ENCODE results near the gene TMEM95.
A peak's percentile ranks its signal among the peaks of the same experiment; 100 is the strongest.
"Not testable (repeated sequence)": the region's sequence is repeated elsewhere in the genome, so short reads cannot be mapped to it uniquely, and the experiment has no call there.

TMEM95 gene

GRCh38 chr17:7322520-7323194, 32.3 kb upstream of the TMEM95 start:
- DNase-seq, result no peak

GRCh38 chr17:7323731-7324437, 31.1 kb upstream of the TMEM95 start:
- peak in 6 of 56 donors; percentile 3 to 40 (median 16) for DNase-seq

GRCh38 chr17:7324438-7324779, 30.5 kb upstream of the TMEM95 start:
- no peak for DNase-seq

- no peak for DNase-seq
Measured at GRCh38 chr17:7325031-7325528, 29.9 kb upstream of the TMEM95 start.

GRCh38 chr17:7326186-7326585, 28.8 kb upstream of the TMEM95 start:
- no peak for DNase-seq

- DNase-seq, result no peak
Measured at GRCh38 chr17:7327056-7327455, 27.9 kb upstream of the TMEM95 start.

- DNase-seq, result no peak
Measured at GRCh38 chr17:7327501-7327900, 27.5 kb upstream of the TMEM95 start.

- DNase-seq, result no peak
Measured at GRCh38 chr17:7328009-7328408, 26.9 kb upstream of the TMEM95 start.

- peak in 2 of 56 donors; percentile 45 to 47 for DNase-seq
Measured at GRCh38 chr17:7328840-7329373, 26.0 kb upstream of the TMEM95 start, which contains the start of gene NEURL4. Gene NEURL4 (minus strand): TSS chr17:7329335. CDS start chr17:7329312, 23 bp downstream.

- peak; percentile 65 to 100 (median 96) for DNase-seq
Measured at GRCh38 chr17:7329374-7329996, 25.5 kb upstream of the TMEM95 start.

GRCh38 chr17:7329997-7330637, 24.8 kb upstream of the TMEM95 start:
- peak in 51 of 56 donors; percentile 34 to 92 (median 76) for DNase-seq

GRCh38 chr17:7330638-7331015, 24.3 kb upstream of the TMEM95 start:
- DNase-seq, result no peak

GRCh38 chr17:7332111-7332510, 22.8 kb upstream of the TMEM95 start:
- DNase-seq, result no peak

- not testable (repeated sequence) for DNase-seq
Measured at GRCh38 chr17:7332600-7333069, 22.3 kb upstream of the TMEM95 start.

- DNase-seq, result no peak
Measured at GRCh38 chr17:7334938-7335538, 19.9 kb upstream of the TMEM95 start.

- not testable (repeated sequence) for DNase-seq
Measured at GRCh38 chr17:7335765-7336164, 19.2 kb upstream of the TMEM95 start.

- DNase-seq, result no peak
Measured at GRCh38 chr17:7336240-7337175, 18.4 kb upstream of the TMEM95 start, which contains the start of gene ACAP1. Gene ACAP1 (plus strand): TSS chr17:7336529. CDS start chr17:7336735, 206 bp downstream.

GRCh38 chr17:7337600-7337999, 17.4 kb upstream of the TMEM95 start:
- not testable (repeated sequence) for DNase-seq

- no peak for DNase-seq
Measured at GRCh38 chr17:7340179-7340578, 14.8 kb upstream of the TMEM95 start.

GRCh38 chr17:7341842-7342241, 13.1 kb upstream of the TMEM95 start:
- DNase-seq, result no peak
